OCI-LY7 (cell line): ENCODE results near the gene DOCK4.

Experiments used
- EZH2phosphoT487 ChIP-seq: fragments of 200-600 bp; sonication (generic); IDR thresholded peaks from 2 replicates; pipeline ENCODE4 v1.6.1; 2018; ENCODE audit warnings: low read depth, borderline replicate concordance, mild to moderate bottlenecking, mixed run types, antibody characterized with exemption, low read length, moderate library complexity, mixed read lengths
- TF ChIP-seq, protein P1 (sequence below): fragments of 200-600 bp; sonication (generic); conservative IDR thresholded peaks from 2 replicates; pipeline ENCODE4 v1.5.1; 2014; ENCODE audit warnings: mild to moderate bottlenecking, antibody characterized with exemption, low read length, moderate library complexity, mixed read lengths

DNA sequence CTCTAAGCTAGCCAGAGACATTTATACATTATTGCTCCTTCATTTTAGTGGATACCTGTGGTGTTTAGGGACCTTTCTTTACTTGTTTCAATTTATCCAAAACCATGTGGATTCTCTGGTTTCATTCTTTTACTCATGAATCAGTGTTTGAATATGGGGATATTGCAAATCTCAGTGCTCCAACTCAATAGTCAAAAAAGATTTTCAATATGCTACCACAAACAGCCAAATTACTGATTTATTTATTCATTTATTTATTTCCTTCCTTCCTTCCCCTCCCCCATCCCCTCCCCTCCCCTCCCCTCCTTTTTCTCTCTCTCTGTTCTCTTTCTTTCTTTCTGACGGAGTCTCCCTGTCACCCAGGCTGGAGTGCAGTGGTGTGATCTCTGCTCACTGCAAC lies 390.8 kb downstream of the DOCK4 start:
- TF ChIP-seq, protein P1, sequence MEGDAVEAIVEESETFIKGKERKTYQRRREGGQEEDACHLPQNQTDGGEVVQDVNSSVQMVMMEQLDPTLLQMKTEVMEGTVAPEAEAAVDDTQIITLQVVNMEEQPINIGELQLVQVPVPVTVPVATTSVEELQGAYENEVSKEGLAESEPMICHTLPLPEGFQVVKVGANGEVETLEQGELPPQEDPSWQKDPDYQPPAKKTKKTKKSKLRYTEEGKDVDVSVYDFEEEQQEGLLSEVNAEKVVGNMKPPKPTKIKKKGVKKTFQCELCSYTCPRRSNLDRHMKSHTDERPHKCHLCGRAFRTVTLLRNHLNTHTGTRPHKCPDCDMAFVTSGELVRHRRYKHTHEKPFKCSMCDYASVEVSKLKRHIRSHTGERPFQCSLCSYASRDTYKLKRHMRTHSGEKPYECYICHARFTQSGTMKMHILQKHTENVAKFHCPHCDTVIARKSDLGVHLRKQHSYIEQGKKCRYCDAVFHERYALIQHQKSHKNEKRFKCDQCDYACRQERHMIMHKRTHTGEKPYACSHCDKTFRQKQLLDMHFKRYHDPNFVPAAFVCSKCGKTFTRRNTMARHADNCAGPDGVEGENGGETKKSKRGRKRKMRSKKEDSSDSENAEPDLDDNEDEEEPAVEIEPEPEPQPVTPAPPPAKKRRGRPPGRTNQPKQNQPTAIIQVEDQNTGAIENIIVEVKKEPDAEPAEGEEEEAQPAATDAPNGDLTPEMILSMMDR: no peak
- no peak for TF ChIP-seq EZH2phosphoT487
